Gastroesophageal sphincter (tissue), 3 donors: ENCODE measurements around the gene VGLL2.

ENCODE experiments used
- CTCF ChIP-seq, 4 experiments: fragments of 200-600 bp in 2 of 4; fragments of 450-650 bp in 2 of 4; sonication (generic) in 1 of 4; IDR thresholded peaks; one replicate each; pipeline ENCODE4 v1.5.1; 2017 to 2019; ENCODE audit warnings: antibody characterized with exemption in 4 of 4, mild to moderate bottlenecking in 2 of 4, moderate library complexity in 2 of 4
- POLR2A ChIP-seq, 2 donors: fragments of 450-650 bp; IDR thresholded peaks; one replicate each; pipeline ENCODE4 v1.6.1; 2017; ENCODE audit warnings: antibody characterized with exemption in 2 of 2, mild to moderate bottlenecking in 2 of 2, moderate library complexity in 1 of 2
- POLR2AphosphoS5 ChIP-seq: sonication (generic); formaldehyde crosslinking; IDR thresholded peaks from one replicate; pipeline ENCODE4 v1.6.1; 2017; ENCODE audit warnings: antibody characterized with exemption

- no peak for TF ChIP-seq CTCF (IDR thresholded peaks at IDR 0.05)
- TF ChIP-seq POLR2A (IDR thresholded peaks at IDR 0.05), result no peak
- TF ChIP-seq POLR2AphosphoS5, result no peak
Observed at GRCh38 chr6:117266257-117267053, 1.1 kb downstream of the VGLL2 start.
